Measurements from ENCODE around the gene SLC39A11. TPM values are rescaled to one million over a fixed set of nuclear protein-coding genes. Genes with fewer than 3 reads are reported as not detected.

Gene SLC39A11
- total RNA-seq, 4 donors from 2014 or later: 23.0 to 30.9 (median 27.6) TPM

GRCh38 chr17:72699545-72699944 lies 392.9 kb downstream of the SLC39A11 start:
- peaks cover 0 to 33% (median 11%) of the 10 kb centered on the region in 3 donors for H3K4me1 ChIP-seq
- H3K9me3 ChIP-seq: no peaks in the 10 kb centered on the region
- DNase-seq: no peak
- H3K36me3 ChIP-seq: peaks cover 0 to 4% (median 0%) of the 10 kb centered on the region in 3 donors
- no peaks in the 10 kb centered on the region for H3K27me3 ChIP-seq
- 38 to 44% methylated on average over 3 to 4 of the region's 4 CpGs for WGBS, 2 donors
- TF ChIP-seq POLR2A (IDR thresholded peaks at IDR 0.05) (no peak), CTCF (IDR thresholded peaks at IDR 0.05) (no peak)
- intact Hi-C loops (cut with DNase I): no loop called here
- H3K4me3 ChIP-seq: no peak overlapping the region
- H3K27ac ChIP-seq: no peak overlapping the region

- 70 to 96% methylated on average over 5 to 6 of the region's 9 CpGs for WGBS, 2 donors
- peaks cover 0 to 21% (median 5%) of the 10 kb centered on the region in 3 donors for H3K4me1 ChIP-seq
- DNase-seq: no peak
- no peaks in the 10 kb centered on the region for H3K27me3 ChIP-seq
- no peak overlapping the region for H3K27ac ChIP-seq
- intact Hi-C loops (cut with DNase I): no loop called here
- H3K36me3 ChIP-seq: peaks cover 0 to 4% (median 0%) of the 10 kb centered on the region in 3 donors
- no peaks in the 10 kb centered on the region for H3K9me3 ChIP-seq
- H3K4me3 ChIP-seq: no peak overlapping the region
- TF ChIP-seq CTCF (IDR thresholded peaks at IDR 0.05) (no peak), POLR2A (IDR thresholded peaks at IDR 0.05) (no peak)
Observed at GRCh38 chr17:72697602-72698146, 394.8 kb downstream of the SLC39A11 start.

- H3K4me1 ChIP-seq: peaks cover 0 to 11% (median 0%) of the 10 kb centered on the region in 3 donors
- DNase-seq: no peak
- TF ChIP-seq POLR2A (IDR thresholded peaks at IDR 0.05): no peak
- H3K9me3 ChIP-seq: no peaks in the 10 kb centered on the region
- WGBS, 2 donors: 87 to 94% methylated on average over 8 of the region's 8 CpGs
- intact Hi-C loops (cut with DNase I): no loop called here
- peaks cover 0 to 4% (median 0%) of the 10 kb centered on the region in 3 donors for H3K36me3 ChIP-seq
- no peaks in the 10 kb centered on the region for H3K27me3 ChIP-seq
- no peak overlapping the region for H3K4me3 ChIP-seq
- no peak overlapping the region for H3K27ac ChIP-seq
Observed at GRCh38 chr17:72696721-72697120, 395.8 kb downstream of the SLC39A11 start.

GRCh38 chr17:72696156-72696555 lies 396.3 kb downstream of the SLC39A11 start:
- Histone ChIP-seq H3K4me3 (no peak overlapping the region), H3K27ac (no peak overlapping the region), H3K9me3 (no peaks in the 10 kb centered on the region), H3K4me1 (peaks cover 0 to 11% (median 0%) of the 10 kb centered on the region in 3 donors), H3K36me3 (peaks cover 0 to 4% (median 0%) of the 10 kb centered on the region in 3 donors), H3K27me3 (no peaks in the 10 kb centered on the region)
- no peak for DNase-seq
- 88 to 92% methylated on average over 7 to 9 of the region's 9 CpGs for WGBS, 2 donors
- TF ChIP-seq POLR2A (IDR thresholded peaks at IDR 0.05): no peak
- TF ChIP-seq CTCF (IDR thresholded peaks at IDR 0.05): no peak
- intact Hi-C loops (cut with DNase I): no loop called here

- DNase-seq: no peak
- intact Hi-C loops (cut with DNase I): no loop called here
- no peak overlapping the region for H3K4me3 ChIP-seq
- WGBS, 2 donors: 90% methylated on average over 2 of the region's 4 CpGs; no CpG with 5 or more reads in 1 of the 2 donors
- peaks cover 0 to 13% (median 12%) of the 10 kb centered on the region in 3 donors for H3K4me1 ChIP-seq
- peaks cover 0 to 4% (median 0%) of the 10 kb centered on the region in 3 donors for H3K36me3 ChIP-seq
- H3K27ac ChIP-seq: no peak overlapping the region
- TF ChIP-seq CTCF (IDR thresholded peaks at IDR 0.05): no peak
- TF ChIP-seq POLR2A (IDR thresholded peaks at IDR 0.05): no peak
- no peaks in the 10 kb centered on the region for H3K27me3 ChIP-seq
- H3K9me3 ChIP-seq: no peaks in the 10 kb centered on the region
Observed at GRCh38 chr17:72693956-72694355, 398.5 kb downstream of the SLC39A11 start.

Measured in esophagus squamous epithelium (tissue), 5 donors.